Peyer's patch (tissue), 4 donors: Measurements from ENCODE around the gene BMPR2. TPM values are rescaled to one million over a fixed set of nuclear protein-coding genes. Genes with fewer than 3 reads are reported as not detected.

Experiments used
- DNase-seq, 3 donors: peaks; one replicate each; pipeline ENCODE4 v3.0.0-alpha.2; 2017 to 2019
- H3K27ac ChIP-seq, 4 donors: fragments of 200-600 bp; sonication (generic); one replicate each; pipeline ENCODE4 v1.5.1; 2016 to 2019
- H3K27me3 ChIP-seq, 2 donors: fragments of 200-600 bp; sonication (generic); one replicate each; pipeline ENCODE4 v1.5.1; 2019
- H3K36me3 ChIP-seq, 3 donors: fragments of 200-600 bp; sonication (generic); one replicate each; pipeline ENCODE4 v1.5.1; 2016 to 2019
- H3K4me1 ChIP-seq, 4 donors: fragments of 200-600 bp; sonication (generic); one replicate each; pipeline ENCODE4 v1.5.1; 2016 to 2019
- H3K4me3 ChIP-seq, 4 donors: fragments of 200-600 bp; sonication (generic); 1 replicate in 3 of 4; 2 replicates in 1 of 4; pipeline ENCODE4 v1.5.1; 2016 to 2019; ENCODE audit warnings: mild to moderate bottlenecking in 1 of 4
- H3K9me3 ChIP-seq, 4 donors: fragments of 200-600 bp; sonication (generic); one replicate each; pipeline ENCODE4 v1.5.1; 2016 to 2019; ENCODE audit warnings: mild to moderate bottlenecking in 1 of 4
- CTCF ChIP-seq, 6 experiments: fragments of 450-650 bp in 4 of 6; fragments of 200-600 bp in 2 of 6; sonication (generic) in 1 of 6; IDR thresholded peaks; one replicate each; pipeline ENCODE4 v1.5.1; 2017 to 2019; ENCODE audit warnings: antibody characterized with exemption in 6 of 6, mild to moderate bottlenecking in 3 of 6, moderate library complexity in 1 of 6
- POLR2A ChIP-seq, 2 donors: fragments of 450-650 bp; IDR thresholded peaks; one replicate each; pipeline ENCODE4 v1.5.1; 2017; ENCODE audit warnings: antibody characterized with exemption in 2 of 2, mild to moderate bottlenecking in 2 of 2, moderate library complexity in 2 of 2
- total RNA-seq, 4 donors: library from RNA; depleted of rRNA; stranded (reverse); fragments of >200 nt; gene quantifications; one replicate each; pipeline ENCODE4 v1.1.0, GENCODE V29; 2016

BMPR2 gene
- total RNA-seq, result 10 to 100 TPM; 20.6 to 34.7 (median 30.0) TPM

GRCh38 chr2:202375609-202376408 is at the start of gene BMPR2:
Gene BMPR2, plus strand, starts transcription at chr2:202376327. Its CDS starts 1,148 bp downstream, at chr2:202377475.
- Histone ChIP-seq H3K4me1 (peaks cover 0 to 17% (median 0%) of the 10 kb centered on the region in 4 donors), H3K27ac (peak within 1 kb of the TSS; percentile 84 to 98 (median 96)), H3K9me3 (no peaks in the 10 kb centered on the region), H3K36me3 (no peaks in the 10 kb centered on the region), H3K27me3 (no peaks in the 10 kb centered on the region), H3K4me3 (peak within 1 kb of the TSS; percentile 82 to 94 (median 88))
- DNase-seq, result peak; percentile 79 to 94 (median 94)
- TF ChIP-seq POLR2A (IDR thresholded peaks at IDR 0.05) (peak; percentile 75 to 87), CTCF (IDR thresholded peaks at IDR 0.05) (peak in 2 of 6 experiments; percentile 16 to 19)

GRCh38 chr2:202327858-202328257 is 48.3 kb upstream of the BMPR2 start:
- no peak for TF ChIP-seq POLR2A (IDR thresholded peaks at IDR 0.05)
- TF ChIP-seq CTCF (IDR thresholded peaks at IDR 0.05), result no peak
- Histone ChIP-seq H3K27me3 (no peaks in the 10 kb centered on the region), H3K4me1 (no peaks in the 10 kb centered on the region), H3K4me3 (no peak overlapping the region), H3K27ac (no peak overlapping the region), H3K9me3 (no peaks in the 10 kb centered on the region), H3K36me3 (no peaks in the 10 kb centered on the region)
- DNase-seq, result no peak

- no peak for TF ChIP-seq CTCF (IDR thresholded peaks at IDR 0.05)
- no peak for TF ChIP-seq POLR2A (IDR thresholded peaks at IDR 0.05)
- no peak for DNase-seq
These were observed 40.2 kb upstream of the BMPR2 start for GRCh38 chr2:202335791-202336467.

GRCh38 chr2:202337151-202337550 is 39.0 kb upstream of the BMPR2 start:
- Histone ChIP-seq H3K4me1 (no peaks in the 10 kb centered on the region), H3K9me3 (no peaks in the 10 kb centered on the region), H3K27ac (no peak overlapping the region), H3K4me3 (no peak overlapping the region), H3K27me3 (no peaks in the 10 kb centered on the region), H3K36me3 (no peaks in the 10 kb centered on the region)
- no peak for DNase-seq
- TF ChIP-seq CTCF (IDR thresholded peaks at IDR 0.05), result no peak
- no peak for TF ChIP-seq POLR2A (IDR thresholded peaks at IDR 0.05)

More at GRCh38 chr2:202335791-202336467, 40.2 kb upstream of the BMPR2 start:
- no peaks in the 10 kb centered on the region for H3K36me3 ChIP-seq
- no peak overlapping the region for H3K4me3 ChIP-seq
- no peak overlapping the region for H3K27ac ChIP-seq
- no peaks in the 10 kb centered on the region for H3K4me1 ChIP-seq
- no peaks in the 10 kb centered on the region for H3K9me3 ChIP-seq
- H3K27me3 ChIP-seq, result no peaks in the 10 kb centered on the region

GRCh38 chr2:202337706-202338346 is 38.3 kb upstream of the BMPR2 start:
- no peaks in the 10 kb centered on the region for H3K9me3 ChIP-seq
- DNase-seq, result no peak
- TF ChIP-seq POLR2A (IDR thresholded peaks at IDR 0.05) (no peak), CTCF (IDR thresholded peaks at IDR 0.05) (no peak)
- no peak overlapping the region for H3K4me3 ChIP-seq
- no peaks in the 10 kb centered on the region for H3K36me3 ChIP-seq
- H3K27me3 ChIP-seq, result no peaks in the 10 kb centered on the region
- H3K27ac ChIP-seq, result no peak overlapping the region
- no peaks in the 10 kb centered on the region for H3K4me1 ChIP-seq
